GM18505 (cell line): ENCODE data around the gene ATP10A.
"Not testable (repeated sequence)": the region's sequence is repeated elsewhere in the genome, so short reads cannot be mapped to it uniquely, and the experiment has no call there.

Source experiments
- ATAC-seq: cut with Tn5 transposase; IDR thresholded peaks from one replicate; pipeline ENCODE4 v1.9.1; 2021; ENCODE audit not compliant: unreplicated experiment
- POLR2A ChIP-seq: IDR thresholded peaks from 4 replicates; pipeline ENCODE4 v1.6.1; 2011; ENCODE audit warnings: borderline replicate concordance; ENCODE audit not compliant: insufficient read depth, insufficient read length; ENCODE audit errors: extremely low read depth

ATP10A gene

DNA sequence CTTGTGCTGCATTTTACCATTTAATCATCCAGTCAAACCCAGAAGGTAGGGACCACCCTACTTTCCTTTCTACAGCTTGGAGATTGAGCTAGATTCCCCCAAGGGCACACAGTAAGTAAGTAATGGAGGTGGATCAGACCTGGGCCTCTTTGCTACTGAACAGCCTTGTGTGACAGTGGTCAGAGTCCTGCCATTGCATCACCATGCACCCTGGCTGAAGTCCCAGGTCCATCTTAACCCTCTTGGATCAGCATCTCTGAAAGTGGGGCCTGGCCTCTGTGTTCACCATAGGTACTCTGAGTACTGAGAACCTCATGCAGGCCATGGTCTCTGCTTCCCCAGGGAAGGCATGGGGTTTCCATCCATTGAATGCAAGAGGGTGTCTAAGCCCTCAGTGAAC, 34.5 kb upstream of the ATP10A start:
- TF ChIP-seq POLR2A = no peak
- no peak for ATAC-seq

DNA sequence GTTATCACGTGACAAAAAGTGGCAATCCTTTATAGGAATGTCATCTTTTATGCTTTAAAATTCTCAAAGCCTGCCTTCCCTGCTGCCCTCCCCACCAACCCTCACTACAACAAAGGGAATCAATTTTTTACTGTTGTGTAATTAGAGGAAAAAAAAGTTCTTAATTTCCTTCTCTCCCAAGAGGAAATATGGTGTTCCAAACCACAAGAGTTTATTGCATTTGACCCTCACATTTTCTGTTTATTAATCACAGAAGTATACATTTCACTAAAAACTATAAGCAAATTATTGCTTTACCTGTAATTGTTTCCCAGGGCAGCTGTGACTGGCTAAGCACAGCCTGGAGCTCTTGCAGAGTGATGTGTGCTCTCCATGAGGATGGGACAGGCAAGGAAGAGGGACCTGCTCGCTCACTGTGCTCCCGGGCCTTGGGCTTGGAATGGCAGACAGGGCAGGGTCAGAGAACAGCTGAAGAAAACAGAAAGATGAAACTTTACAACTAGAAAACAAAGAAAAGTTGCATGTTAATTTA, 31.3 kb upstream of the ATP10A start:
- no peak for ATAC-seq
- TF ChIP-seq POLR2A = no peak

DNA sequence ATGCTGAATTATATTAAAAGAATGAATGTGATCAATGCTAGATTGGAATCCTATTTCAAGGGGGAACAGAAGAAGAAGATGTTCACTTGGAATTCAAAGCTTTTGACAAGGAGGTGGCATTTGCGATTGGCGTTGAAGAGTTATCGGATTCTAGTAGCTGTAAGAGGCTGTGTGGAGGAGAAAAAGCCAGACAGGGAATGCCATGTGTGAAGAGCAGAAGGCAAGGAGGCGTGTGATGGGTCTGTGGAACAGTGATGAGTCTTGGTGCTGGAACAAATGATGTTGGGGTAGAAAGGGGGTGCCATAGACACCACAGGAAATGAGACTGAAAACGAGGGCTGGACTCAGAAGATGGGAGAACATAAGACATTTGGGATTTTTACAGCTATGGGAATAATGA, 30.5 kb upstream of the ATP10A start:
- TF ChIP-seq POLR2A = no peak
- no peak for ATAC-seq

DNA sequence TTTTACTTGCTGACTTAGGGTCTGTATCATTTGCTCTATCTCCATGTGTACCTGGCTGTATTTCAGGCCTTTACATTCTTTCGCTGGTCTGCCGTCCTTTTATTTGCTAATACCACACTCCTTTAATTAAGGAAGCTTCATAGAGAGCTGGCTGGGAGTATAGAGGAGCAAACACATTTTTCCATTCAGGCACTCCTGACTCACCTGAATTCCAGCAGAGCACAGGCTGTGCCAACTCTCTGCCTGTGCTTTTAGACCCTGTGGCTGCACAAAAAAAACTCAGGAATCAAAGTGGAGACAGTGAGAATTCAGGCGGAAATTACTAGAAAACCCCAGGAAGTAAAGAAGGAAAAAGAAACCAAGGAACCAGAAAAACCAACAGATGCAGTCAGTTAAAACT, 29.0 kb upstream of the ATP10A start:
- TF ChIP-seq POLR2A = no peak
- ATAC-seq = no peak

DNA sequence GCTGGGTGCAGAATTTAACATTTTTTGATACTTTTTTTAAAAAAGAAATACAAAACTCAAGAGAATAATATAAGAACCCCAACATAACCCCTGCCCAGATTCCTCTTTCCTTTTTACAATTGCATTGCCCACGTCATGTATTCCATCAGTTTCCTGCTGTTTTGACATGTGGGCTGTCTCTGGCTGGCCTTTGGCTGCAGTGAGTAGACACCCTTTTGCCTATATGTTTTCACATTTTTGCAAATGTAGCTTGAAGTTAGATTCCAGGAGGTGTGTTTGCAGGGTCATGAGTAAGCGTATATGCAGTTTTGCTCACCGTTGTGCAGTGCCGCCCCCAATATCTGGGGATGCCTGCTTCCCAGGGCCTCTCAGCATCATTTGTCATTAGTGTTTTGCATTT, 28.0 kb upstream of the ATP10A start:
- ATAC-seq = no peak
- no peak for TF ChIP-seq POLR2A

DNA sequence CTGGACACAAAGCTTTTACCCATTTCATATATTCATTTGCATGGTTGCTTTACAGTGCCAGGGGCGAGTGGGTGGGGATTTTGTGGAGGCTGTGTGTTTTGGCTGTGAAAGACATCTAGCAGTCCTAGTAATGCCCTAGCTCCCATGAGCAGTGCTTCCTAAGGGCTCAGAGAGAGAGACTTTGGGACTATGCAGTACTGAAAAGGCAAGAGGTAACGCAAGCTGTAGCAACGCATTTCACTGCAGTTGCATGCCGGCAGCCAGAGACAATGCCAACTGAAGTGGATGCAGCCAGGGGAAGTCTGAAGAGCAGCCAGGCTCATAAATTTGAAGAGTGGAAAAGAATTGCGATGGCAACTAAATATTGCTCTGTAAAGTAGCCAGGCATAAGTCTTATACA, 27.4 kb upstream of the ATP10A start:
- TF ChIP-seq POLR2A = no peak
- no peak for ATAC-seq

DNA sequence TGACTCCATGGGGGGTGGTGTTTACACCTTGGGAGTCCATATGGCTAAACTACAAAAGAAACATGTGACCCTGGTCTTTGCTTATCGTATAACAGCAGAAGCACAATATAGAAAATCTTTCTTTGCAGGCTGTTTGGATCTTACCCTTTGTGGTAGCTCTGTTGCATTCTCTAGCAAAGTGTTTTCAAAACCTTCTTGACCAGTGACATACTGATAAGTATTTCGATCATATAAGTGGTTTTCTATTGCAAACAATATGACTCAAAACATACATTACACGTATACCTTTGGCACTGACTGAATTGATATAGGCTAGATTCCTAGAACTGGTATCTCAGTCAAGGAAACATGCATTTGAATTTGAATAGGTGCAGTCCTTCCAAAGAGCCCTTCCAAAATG, 24.7 kb upstream of the ATP10A start:
- no peak for ATAC-seq
- TF ChIP-seq POLR2A = no peak

DNA sequence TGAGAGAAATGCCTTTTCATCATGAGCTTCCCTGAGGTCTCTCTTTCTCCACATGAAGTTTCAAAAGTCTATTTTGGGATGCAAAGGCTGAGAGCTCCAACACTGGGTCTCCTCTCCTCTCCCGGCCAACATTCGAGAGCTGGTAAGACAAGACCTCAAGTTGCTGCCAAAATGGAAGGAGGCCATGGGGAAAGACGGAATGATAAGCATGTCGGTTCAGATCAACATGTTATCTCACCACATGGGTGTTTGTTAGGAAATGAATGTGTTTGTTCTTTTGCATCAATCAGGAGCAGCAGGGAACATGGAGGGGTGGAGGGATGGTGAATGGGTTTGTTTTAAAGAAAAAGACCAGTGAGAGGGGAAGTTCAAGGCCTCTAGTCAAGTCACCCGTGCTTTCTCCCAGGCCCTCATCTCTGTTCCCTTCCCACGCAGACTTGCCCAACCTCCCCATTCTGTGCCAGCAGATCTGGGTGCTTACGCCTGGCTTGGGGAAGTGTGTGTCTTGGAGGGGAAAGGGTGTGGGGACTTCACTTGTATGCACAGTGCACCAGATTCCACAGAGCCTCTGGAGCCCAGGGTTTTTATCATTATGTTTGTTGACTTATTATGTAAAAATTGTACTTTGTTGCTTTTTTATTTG, 23.5 kb upstream of the ATP10A start:
- no peak for TF ChIP-seq POLR2A
- no peak for ATAC-seq

DNA sequence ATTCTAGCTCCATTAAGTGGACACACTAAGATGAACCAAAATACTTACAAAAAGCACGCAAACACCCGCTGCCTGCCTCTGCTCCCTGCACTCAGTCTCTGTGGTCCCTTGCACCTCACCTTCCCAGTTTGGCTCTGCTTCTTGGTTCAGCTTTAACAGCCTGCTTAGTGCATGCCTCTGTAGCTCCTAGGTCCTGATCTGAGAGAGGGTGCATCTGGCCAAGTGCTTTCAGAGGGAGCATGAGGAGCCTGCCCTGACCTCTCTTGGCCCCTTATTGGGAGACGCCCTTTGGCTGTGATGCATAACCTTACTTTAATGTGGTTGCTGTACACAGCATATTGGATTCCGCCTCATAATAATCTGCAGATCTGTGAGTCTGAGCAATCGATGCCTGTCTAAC, 21.2 kb upstream of the ATP10A start:
- TF ChIP-seq POLR2A = no peak
- no peak for ATAC-seq

DNA sequence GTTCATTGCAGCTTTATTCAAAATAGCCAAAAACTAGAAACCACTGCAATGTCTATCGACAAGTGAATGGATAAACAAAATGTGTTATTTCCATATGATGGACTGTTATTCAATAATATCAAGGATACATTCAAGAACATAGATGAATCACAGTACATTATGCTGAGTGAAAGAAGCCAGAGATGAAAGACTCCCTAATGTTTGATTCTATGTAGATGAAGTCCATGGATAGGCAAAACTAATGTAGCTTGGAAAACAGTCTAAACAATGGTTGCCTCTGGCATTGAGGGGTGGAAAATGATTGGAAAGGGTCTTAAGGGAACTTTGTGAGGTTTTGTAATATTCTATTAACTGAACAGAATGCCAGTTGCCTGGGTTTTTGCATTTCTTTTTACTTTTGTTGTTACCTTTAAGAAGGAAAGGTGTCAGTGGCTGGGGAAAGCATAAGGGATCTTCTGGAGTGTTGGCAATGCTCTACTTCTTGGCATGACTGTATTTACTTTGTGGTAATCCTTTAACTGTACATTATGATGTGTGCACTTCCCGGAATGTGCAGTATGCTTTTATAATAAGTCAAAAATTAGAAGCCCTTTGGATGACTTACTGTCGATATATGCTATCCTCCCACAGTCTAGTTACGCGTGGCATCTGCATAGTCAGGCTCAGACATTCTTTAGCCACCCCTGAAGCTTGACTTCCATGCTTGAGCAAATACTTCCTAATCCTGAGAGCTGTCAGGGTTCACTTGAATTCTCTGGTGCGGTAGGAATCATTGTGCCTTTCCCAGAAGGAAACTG, 20.5 kb upstream of the ATP10A start:
- TF ChIP-seq POLR2A = no peak
- ATAC-seq = no peak

DNA sequence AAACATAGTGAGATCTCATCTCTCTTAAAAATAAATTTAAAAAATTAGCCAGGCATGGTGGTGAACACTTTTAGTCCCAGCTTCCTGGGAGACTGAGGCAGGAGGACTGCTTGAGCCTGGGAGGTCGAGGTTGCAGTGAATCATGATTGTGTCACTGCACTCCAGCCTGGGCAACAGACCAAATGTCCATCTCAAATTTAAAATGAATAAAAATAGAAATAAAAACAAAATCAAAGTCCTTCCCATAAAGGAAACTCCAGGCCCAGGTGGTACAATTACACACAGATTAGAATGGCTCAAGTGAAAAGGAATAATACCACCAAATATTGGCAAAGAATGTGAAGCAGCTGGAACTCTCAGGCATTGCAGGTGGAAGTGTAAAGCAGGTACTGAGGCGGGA, 19.3 kb upstream of the ATP10A start:
- no peak for TF ChIP-seq POLR2A

DNA sequence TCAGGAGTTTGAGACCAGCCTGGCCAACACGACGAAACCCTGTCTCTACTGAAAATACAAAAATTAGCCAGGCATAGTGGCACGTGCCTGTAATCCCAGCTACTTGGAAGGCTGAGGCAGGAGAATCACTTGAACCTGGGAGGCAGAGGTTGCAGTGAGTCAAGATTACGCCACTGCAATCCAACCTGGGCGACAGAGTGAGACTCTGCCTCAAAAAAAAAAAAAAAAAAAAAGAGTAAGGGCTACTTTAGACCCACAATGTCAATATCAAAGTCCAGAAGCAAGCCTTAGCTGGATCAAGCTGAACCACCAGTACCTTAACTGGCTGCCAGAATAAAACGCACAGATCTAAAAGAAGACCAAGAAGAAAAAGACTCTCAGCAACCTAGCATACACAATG, 17.8 kb upstream of the ATP10A start:
- ATAC-seq = not testable (repeated sequence)

More for the DNA sequence above, 19.3 kb upstream of the ATP10A start:
- no peak for ATAC-seq

DNA sequence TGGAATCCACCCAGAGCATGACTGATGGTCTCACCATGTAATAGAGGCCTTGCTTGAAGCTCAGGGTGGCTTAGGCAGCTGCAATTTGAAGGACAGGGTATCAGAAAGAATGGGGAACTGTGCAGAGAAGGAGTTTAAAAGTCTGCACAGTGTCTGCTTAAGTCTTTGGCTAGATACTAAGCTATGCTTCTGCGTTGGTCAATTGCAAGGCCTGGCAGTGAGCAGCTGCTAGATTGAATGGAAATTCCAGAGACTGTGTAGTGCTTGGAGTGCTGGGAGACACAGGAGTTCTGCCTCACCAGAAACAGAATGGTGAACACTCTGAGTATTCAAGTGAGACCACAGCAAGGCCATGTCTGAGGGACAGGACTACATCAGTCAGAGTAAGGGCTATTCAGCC, 17.3 kb upstream of the ATP10A start:
- ATAC-seq = no peak
- no peak for TF ChIP-seq POLR2A

DNA sequence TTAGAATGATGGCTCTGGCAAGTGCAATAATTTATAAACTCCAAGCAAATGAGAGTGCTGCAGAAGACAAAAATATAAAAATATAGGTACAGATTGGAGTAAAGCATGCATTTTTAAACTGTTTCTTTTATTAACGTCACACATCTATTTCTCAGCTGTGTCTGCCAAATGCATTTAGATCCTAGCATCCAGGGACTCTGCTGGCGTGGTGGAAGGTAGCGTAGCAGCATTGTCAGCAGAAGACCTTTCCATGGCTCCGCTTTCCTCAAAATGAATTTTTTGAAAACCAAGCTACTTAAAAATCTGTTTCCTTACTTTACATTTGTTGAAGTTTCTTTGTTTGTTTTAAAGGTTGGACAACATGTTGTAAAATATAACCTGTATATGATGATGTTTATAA, 16.3 kb upstream of the ATP10A start:
- ATAC-seq = no peak
- no peak for TF ChIP-seq POLR2A

DNA sequence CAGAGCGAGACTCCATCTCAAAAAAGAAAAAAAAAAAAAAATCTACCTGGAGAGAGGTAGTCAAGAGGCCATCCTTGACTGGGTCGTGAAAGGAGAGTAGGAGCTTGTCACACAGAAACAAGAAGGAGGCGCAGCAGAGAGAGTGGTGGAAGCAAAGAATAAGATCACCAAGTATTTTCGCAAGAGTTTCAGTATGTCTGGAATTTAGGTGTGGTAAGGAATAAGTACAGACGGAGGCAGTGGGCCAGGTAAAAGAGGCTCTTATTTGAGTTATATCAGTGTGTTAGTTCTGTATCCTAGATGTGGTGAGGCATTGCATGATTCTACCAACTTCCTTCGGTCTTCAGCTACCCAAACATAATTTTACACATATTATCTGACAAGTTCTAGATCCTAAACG, 14.6 kb upstream of the ATP10A start:
- ATAC-seq = no peak
- no peak for TF ChIP-seq POLR2A
